Neural progenitor cell (in vitro differentiated cells): ENCODE results near the gene CELSR1. TPM values are rescaled to one million over a fixed set of nuclear protein-coding genes. Genes with fewer than 3 reads are reported as not detected.
A peak's percentile ranks its signal among the peaks of the same experiment; 100 is the strongest.

Experiments
- DNase-seq: peaks from one replicate; pipeline ENCODE4 v3.0.0-alpha.2; 2016; ENCODE audit warnings: low spot score
- H2AFZ ChIP-seq: fragments of 200-600 bp; sonication (generic); replicated peaks from 2 replicates; pipeline ENCODE4 v1.6.1; 2016; ENCODE audit warnings: antibody characterized with exemption
- H3F3A ChIP-seq: fragments of 200-600 bp; sonication (generic); 2 replicates; pipeline ENCODE4 v1.6.1; 2016; ENCODE audit warnings: antibody characterized with exemption, low read depth
- H3K27ac ChIP-seq: fragments of 200-600 bp; sonication (generic); 2 replicates; pipeline ENCODE4 v1.5.1; 2016; ENCODE audit warnings: mild to moderate bottlenecking
- H3K27me3 ChIP-seq: fragments of 200-600 bp; sonication (generic); 2 replicates; pipeline ENCODE4 v1.6.1; 2016; ENCODE audit warnings: mild to moderate bottlenecking, moderate library complexity
- H3K36me3 ChIP-seq: fragments of 200-600 bp; sonication (generic); 2 replicates; pipeline ENCODE4 v1.5.1; 2016
- H3K4me1 ChIP-seq: fragments of 200-600 bp; sonication (generic); 2 replicates; pipeline ENCODE4 v1.6.1; 2016; ENCODE audit warnings: mixed run types
- H3K4me2 ChIP-seq: fragments of 200-600 bp; sonication (generic); 2 replicates; pipeline ENCODE4 v1.6.1; 2016
- H3K4me3 ChIP-seq: fragments of 200-600 bp; sonication (generic); 2 replicates; pipeline ENCODE4 v1.5.1; 2016
- H3K79me2 ChIP-seq: fragments of 200-600 bp; sonication (generic); 2 replicates; pipeline ENCODE4 v1.6.1; 2016; ENCODE audit warnings: low read depth
- H3K9ac ChIP-seq: fragments of 200-600 bp; sonication (generic); 2 replicates; pipeline ENCODE4 v1.6.1; 2016
- H3K9me3 ChIP-seq: fragments of 200-600 bp; sonication (generic); 2 replicates; pipeline ENCODE4 v1.5.1; 2016; ENCODE audit warnings: low read depth
- H4K20me1 ChIP-seq: fragments of 200-600 bp; sonication (generic); 2 replicates; pipeline ENCODE4 v1.6.1; 2016; ENCODE audit warnings: low read depth
- H3K27ac Mint-ChIP-seq: 3 replicates; pipeline ENCODE4 v1.8.0; 2021; ENCODE audit warnings: mixed read lengths
- H3K27me3 Mint-ChIP-seq: 2 replicates; pipeline ENCODE4 v1.8.0; 2022; ENCODE audit warnings: low read depth, mild to moderate bottlenecking, inconsistent platforms, moderate library complexity, mixed read lengths; ENCODE audit not compliant: insufficient read depth
- H3K36me3 Mint-ChIP-seq: 3 replicates; pipeline ENCODE4 v1.8.0; 2021; ENCODE audit warnings: mixed read lengths
- H3K4me1 Mint-ChIP-seq: 3 replicates; pipeline ENCODE4 v1.8.0; 2021; ENCODE audit warnings: mixed read lengths
- H3K4me3 Mint-ChIP-seq: 3 replicates; pipeline ENCODE4 v1.8.0; 2021; ENCODE audit warnings: mild to moderate bottlenecking, moderate library complexity, mixed read lengths
- H3K9me3 Mint-ChIP-seq: 3 replicates; pipeline ENCODE4 v1.8.0; 2020; ENCODE audit warnings: mixed read lengths
- CTCF ChIP-seq: fragments of 200-600 bp; sonication (generic); IDR thresholded peaks from 2 replicates; pipeline ENCODE4 v1.5.1; 2017; ENCODE audit warnings: antibody characterized with exemption, mild to moderate bottlenecking
- EZH2 ChIP-seq: fragments of 200-600 bp; sonication (generic); IDR thresholded peaks from 2 replicates; pipeline ENCODE4 v1.6.1; 2017; ENCODE audit warnings: antibody characterized with exemption, mild to moderate bottlenecking, moderate library complexity
- EZH2phosphoT487 ChIP-seq: fragments of 200-600 bp; sonication (generic); IDR thresholded peaks from 2 replicates; pipeline ENCODE4 v1.6.1; 2017; ENCODE audit warnings: antibody characterized with exemption
- total RNA-seq: library from RNA; depleted of rRNA; stranded (reverse); fragments of >200 nt; gene quantifications from 2 replicates; pipeline ENCODE4 v1.2.3, GENCODE V29; 2015; ENCODE audit warnings: low replicate concordance

CELSR1 gene
- total RNA-seq, 1 donor from 2014 or later: 12.3 TPM

GRCh38 chr22:46531581-46532175 is 5.7 kb downstream of the CELSR1 start:
- TF ChIP-seq EZH2: no peak
- no peak for TF ChIP-seq EZH2phosphoT487
- no peak for TF ChIP-seq CTCF
- Histone ChIP-seq H4K20me1 (peaks cover 31% of the 10 kb centered on the region), H3K4me2 (peak overlapping the region; percentile 70), H3K27me3 (peaks cover 16% of the 10 kb centered on the region), H3K4me3 (no peak overlapping the region), H3K36me3 (peaks cover 7% of the 10 kb centered on the region), H3K27ac (no peak overlapping the region), H3K4me1 (peaks cover 4% of the 10 kb centered on the region), H3K9ac (no peak overlapping the region), H3K79me2 (peaks cover 80% of the 10 kb centered on the region), H3F3A (peaks cover 6% of the 10 kb centered on the region), H3K9me3 (no peaks in the 10 kb centered on the region), H2AFZ (no peak overlapping the region)
- Mint-ChIP-seq H3K4me1 (peaks cover 33% of the 10 kb centered on the region), H3K27ac (no peak overlapping the region), H3K4me3 (no peak overlapping the region), H3K36me3 (peaks cover 61% of the 10 kb centered on the region), H3K9me3 (peaks cover 37% of the 10 kb centered on the region), H3K27me3 (peaks cover 16% of the 10 kb centered on the region)
- DNase-seq: no peak

- Histone ChIP-seq H3K79me2 (peaks cover 51% of the 10 kb centered on the region), H3K36me3 (no peaks in the 10 kb centered on the region), H3K4me1 (peaks cover 4% of the 10 kb centered on the region), H3F3A (peaks cover 2% of the 10 kb centered on the region), H3K9ac (no peak overlapping the region), H3K27me3 (no peaks in the 10 kb centered on the region), H3K27ac (no peak overlapping the region), H2AFZ (no peak overlapping the region), H3K4me2 (no peak overlapping the region), H3K9me3 (no peaks in the 10 kb centered on the region), H4K20me1 (peaks cover 31% of the 10 kb centered on the region), H3K4me3 (no peak overlapping the region)
- DNase-seq: no peak
- H3K36me3 Mint-ChIP-seq: peaks cover 43% of the 10 kb centered on the region
- no peak overlapping the region for H3K27ac Mint-ChIP-seq
- TF ChIP-seq CTCF (no peak), EZH2phosphoT487 (no peak), EZH2 (no peak)
- peaks cover 49% of the 10 kb centered on the region for H3K4me1 Mint-ChIP-seq
- peaks cover 12% of the 10 kb centered on the region for H3K9me3 Mint-ChIP-seq
- H3K27me3 Mint-ChIP-seq: peaks cover 10% of the 10 kb centered on the region
- H3K4me3 Mint-ChIP-seq: no peak overlapping the region
These were observed 9.3 kb downstream of the CELSR1 start for GRCh38 chr22:46528121-46528610.

- no peak overlapping the region for H2AFZ ChIP-seq
- DNase-seq: no peak
- no peak overlapping the region for H3K27ac ChIP-seq
- no peaks in the 10 kb centered on the region for H3K36me3 ChIP-seq
- Mint-ChIP-seq H3K27ac (no peak overlapping the region), H3K36me3 (peaks cover 28% of the 10 kb centered on the region), H3K27me3 (peaks cover 9% of the 10 kb centered on the region), H3K4me3 (no peak overlapping the region), H3K4me1 (peaks cover 43% of the 10 kb centered on the region), H3K9me3 (no peaks in the 10 kb centered on the region)
- H3K79me2 ChIP-seq: peaks cover 38% of the 10 kb centered on the region
- H4K20me1 ChIP-seq: peaks cover 26% of the 10 kb centered on the region
- H3K4me1 ChIP-seq: peaks cover 7% of the 10 kb centered on the region
- H3K27me3 ChIP-seq: no peaks in the 10 kb centered on the region
- no peak overlapping the region for H3K9ac ChIP-seq
- peaks cover 8% of the 10 kb centered on the region for H3F3A ChIP-seq
- no peak overlapping the region for H3K4me2 ChIP-seq
- no peaks in the 10 kb centered on the region for H3K9me3 ChIP-seq
- TF ChIP-seq EZH2phosphoT487: no peak
- TF ChIP-seq CTCF: no peak
- TF ChIP-seq EZH2: no peak
- H3K4me3 ChIP-seq: no peak overlapping the region
These were observed 11.1 kb downstream of the CELSR1 start for GRCh38 chr22:46526244-46526839.
